PC-9 (cell line): ENCODE results near the gene YTHDF2.

Experiments used
- EZH2 ChIP-seq: fragments of 200-600 bp; sonication (generic); IDR thresholded peaks from 2 replicates; pipeline ENCODE4 v1.8.0; 2017; ENCODE audit warnings: antibody characterized with exemption, low read depth
- TF ChIP-seq, protein P1 (sequence below): fragments of 200-600 bp; sonication (generic); conservative IDR thresholded peaks from 2 replicates; pipeline ENCODE4 v1.6.1; 2017; ENCODE audit warnings: mixed run types, antibody characterized with exemption, mild to moderate bottlenecking, moderate library complexity

DNA sequence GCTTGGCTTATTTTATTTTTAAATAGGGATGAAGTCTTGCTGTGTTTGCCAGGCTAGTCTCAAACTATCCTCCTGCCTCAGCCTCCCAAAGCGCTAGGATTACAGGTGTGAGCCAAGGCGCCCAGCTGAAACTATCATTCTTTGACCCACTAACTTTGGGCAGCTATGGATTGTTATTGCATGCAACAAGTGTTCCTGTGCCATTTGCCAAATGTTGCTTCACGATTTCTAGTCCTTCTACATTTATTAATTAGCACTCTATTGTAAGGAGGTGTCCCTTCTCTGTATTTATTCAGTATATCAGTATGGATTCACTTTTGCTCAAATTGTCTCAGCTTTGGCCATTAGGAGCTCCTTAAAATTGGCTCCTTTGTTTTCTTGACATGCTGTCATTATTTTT, 36.4 kb downstream of the YTHDF2 start:
- TF ChIP-seq, protein P1, sequence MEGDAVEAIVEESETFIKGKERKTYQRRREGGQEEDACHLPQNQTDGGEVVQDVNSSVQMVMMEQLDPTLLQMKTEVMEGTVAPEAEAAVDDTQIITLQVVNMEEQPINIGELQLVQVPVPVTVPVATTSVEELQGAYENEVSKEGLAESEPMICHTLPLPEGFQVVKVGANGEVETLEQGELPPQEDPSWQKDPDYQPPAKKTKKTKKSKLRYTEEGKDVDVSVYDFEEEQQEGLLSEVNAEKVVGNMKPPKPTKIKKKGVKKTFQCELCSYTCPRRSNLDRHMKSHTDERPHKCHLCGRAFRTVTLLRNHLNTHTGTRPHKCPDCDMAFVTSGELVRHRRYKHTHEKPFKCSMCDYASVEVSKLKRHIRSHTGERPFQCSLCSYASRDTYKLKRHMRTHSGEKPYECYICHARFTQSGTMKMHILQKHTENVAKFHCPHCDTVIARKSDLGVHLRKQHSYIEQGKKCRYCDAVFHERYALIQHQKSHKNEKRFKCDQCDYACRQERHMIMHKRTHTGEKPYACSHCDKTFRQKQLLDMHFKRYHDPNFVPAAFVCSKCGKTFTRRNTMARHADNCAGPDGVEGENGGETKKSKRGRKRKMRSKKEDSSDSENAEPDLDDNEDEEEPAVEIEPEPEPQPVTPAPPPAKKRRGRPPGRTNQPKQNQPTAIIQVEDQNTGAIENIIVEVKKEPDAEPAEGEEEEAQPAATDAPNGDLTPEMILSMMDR: no peak
- no peak for TF ChIP-seq EZH2
